Glomerular visceral epithelial cell (primary cell): ENCODE results near the gene LAMA2.

Experiments
- DNase-seq: peaks from one replicate; pipeline ENCODE4 v3.0.0-alpha.2; 2016; ENCODE audit errors: extremely low spot score

Gene LAMA2

GRCh38 chr6:128899341-128900050 is 16.6 kb downstream of the LAMA2 start:
- DNase-seq = no peak

- no peak for DNase-seq
Measured at GRCh38 chr6:128903715-128904114, 20.8 kb downstream of the LAMA2 start.

GRCh38 chr6:128914051-128914450 is 31.1 kb downstream of the LAMA2 start:
- DNase-seq = no peak

GRCh38 chr6:128918886-128919285 is 35.9 kb downstream of the LAMA2 start:
- DNase-seq = no peak

GRCh38 chr6:128919412-128920180 is 36.7 kb downstream of the LAMA2 start:
- no peak for DNase-seq

- no peak for DNase-seq
Measured at GRCh38 chr6:128925765-128926164, 42.8 kb downstream of the LAMA2 start.

- no peak for DNase-seq
Measured at GRCh38 chr6:128929869-128930268, 46.9 kb downstream of the LAMA2 start.

- no peak for DNase-seq
Measured at GRCh38 chr6:128930321-128930720, 47.4 kb downstream of the LAMA2 start.

GRCh38 chr6:128932061-128932460 is 49.1 kb downstream of the LAMA2 start:
- no peak for DNase-seq

GRCh38 chr6:128950864-128951263 is 67.9 kb downstream of the LAMA2 start:
- no peak for DNase-seq

GRCh38 chr6:128952902-128953301 is 70.0 kb downstream of the LAMA2 start:
- no peak for DNase-seq

GRCh38 chr6:128954308-128955043 is 71.5 kb downstream of the LAMA2 start:
- no peak for DNase-seq

GRCh38 chr6:128963561-128963960 is 80.6 kb downstream of the LAMA2 start:
- no peak for DNase-seq

- no peak for DNase-seq
Measured at GRCh38 chr6:128964233-128964755, 81.4 kb downstream of the LAMA2 start.

- no peak for DNase-seq
Measured at GRCh38 chr6:128964771-128965170, 81.8 kb downstream of the LAMA2 start.

- no peak for DNase-seq
Measured at GRCh38 chr6:128966934-128967333, 84.0 kb downstream of the LAMA2 start.

GRCh38 chr6:128979071-128979470 is 96.1 kb downstream of the LAMA2 start:
- no peak for DNase-seq

GRCh38 chr6:128981716-128982115 is 98.8 kb downstream of the LAMA2 start:
- no peak for DNase-seq

GRCh38 chr6:128990360-128990759 is 107.4 kb downstream of the LAMA2 start:
- DNase-seq = no peak

GRCh38 chr6:128990915-128991314 is 108.0 kb downstream of the LAMA2 start:
- DNase-seq = no peak

GRCh38 chr6:128993166-128993565 is 110.2 kb downstream of the LAMA2 start:
- DNase-seq = no peak

- no peak for DNase-seq
Measured at GRCh38 chr6:128997880-128998279, 114.9 kb downstream of the LAMA2 start.
